GM12865 (cell line): ENCODE measurements around the gene TRPV5.
"Not testable (repeated sequence)": the region's sequence is repeated elsewhere in the genome, so short reads cannot be mapped to it uniquely, and the experiment has no call there.

Source experiments
- DNase-seq: peaks from one replicate; pipeline ENCODE4 v3.0.0; 2010; ENCODE audit warnings: low read depth
- H3K4me3 ChIP-seq: 2 replicates; pipeline ENCODE4 v1.5.1; 2011; ENCODE audit warnings: mild to moderate bottlenecking, low read depth, low read length, control low read depth
- TF ChIP-seq, protein P1 (sequence below): IDR thresholded peaks from 2 replicates; pipeline ENCODE4 v1.5.1; 2011; ENCODE audit warnings: low read length, control low read depth, low read depth, inconsistent platforms; ENCODE audit not compliant: insufficient read depth; ENCODE audit errors: missing control alignments

The TRPV5 gene

DNA sequence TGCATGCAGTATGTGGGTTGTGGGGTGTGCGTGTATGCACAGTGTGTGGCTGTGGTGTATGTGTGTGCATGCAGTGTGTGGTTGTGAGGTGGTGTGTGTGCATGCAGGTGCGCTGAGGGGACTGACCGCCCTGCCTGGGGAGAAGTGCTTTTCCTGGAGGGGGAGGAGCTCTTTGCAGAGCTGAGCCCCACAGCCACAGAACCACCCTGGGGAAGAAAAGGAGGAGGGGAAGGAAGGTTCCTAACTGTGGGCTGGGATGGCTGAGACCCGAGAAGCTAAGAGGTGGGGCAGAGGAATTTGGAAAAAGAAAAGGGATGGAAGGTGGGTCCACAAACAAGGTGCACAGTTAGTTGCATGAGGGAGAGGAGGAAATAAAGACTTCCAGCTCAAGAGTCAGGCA lies at the start of gene TRPV5:
Gene TRPV5 (minus strand): TSS at position 123 of the 400 bp plus-strand sequence. CDS start 287 bp downstream, outside the sequence.
- H3K4me3 ChIP-seq = no peak within 1 kb of the TSS
- DNase-seq = no peak
- TF ChIP-seq, protein P1, sequence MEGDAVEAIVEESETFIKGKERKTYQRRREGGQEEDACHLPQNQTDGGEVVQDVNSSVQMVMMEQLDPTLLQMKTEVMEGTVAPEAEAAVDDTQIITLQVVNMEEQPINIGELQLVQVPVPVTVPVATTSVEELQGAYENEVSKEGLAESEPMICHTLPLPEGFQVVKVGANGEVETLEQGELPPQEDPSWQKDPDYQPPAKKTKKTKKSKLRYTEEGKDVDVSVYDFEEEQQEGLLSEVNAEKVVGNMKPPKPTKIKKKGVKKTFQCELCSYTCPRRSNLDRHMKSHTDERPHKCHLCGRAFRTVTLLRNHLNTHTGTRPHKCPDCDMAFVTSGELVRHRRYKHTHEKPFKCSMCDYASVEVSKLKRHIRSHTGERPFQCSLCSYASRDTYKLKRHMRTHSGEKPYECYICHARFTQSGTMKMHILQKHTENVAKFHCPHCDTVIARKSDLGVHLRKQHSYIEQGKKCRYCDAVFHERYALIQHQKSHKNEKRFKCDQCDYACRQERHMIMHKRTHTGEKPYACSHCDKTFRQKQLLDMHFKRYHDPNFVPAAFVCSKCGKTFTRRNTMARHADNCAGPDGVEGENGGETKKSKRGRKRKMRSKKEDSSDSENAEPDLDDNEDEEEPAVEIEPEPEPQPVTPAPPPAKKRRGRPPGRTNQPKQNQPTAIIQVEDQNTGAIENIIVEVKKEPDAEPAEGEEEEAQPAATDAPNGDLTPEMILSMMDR = no peak

DNA sequence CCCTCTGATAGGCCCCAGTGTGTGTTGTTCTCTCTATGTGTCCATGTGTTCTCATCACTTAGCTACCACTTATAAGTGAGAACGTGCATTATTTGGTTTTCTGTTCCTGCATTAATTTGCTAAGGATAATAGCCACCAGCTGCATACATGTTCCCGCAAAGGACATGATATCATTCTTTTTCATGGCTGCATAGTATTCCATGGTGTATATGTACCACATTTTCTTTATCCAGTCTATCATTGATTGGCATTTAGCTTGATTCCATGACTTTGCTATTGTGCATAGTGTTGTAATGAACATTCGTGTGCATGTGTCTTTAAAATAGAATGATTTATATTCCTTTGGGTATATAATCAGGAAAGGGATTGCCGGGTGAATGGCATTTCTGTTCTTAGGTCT lies 44.9 kb upstream of the TRPV5 start:
- DNase-seq, H3K4me3 ChIP-seq: not testable (repeated sequence)

DNA sequence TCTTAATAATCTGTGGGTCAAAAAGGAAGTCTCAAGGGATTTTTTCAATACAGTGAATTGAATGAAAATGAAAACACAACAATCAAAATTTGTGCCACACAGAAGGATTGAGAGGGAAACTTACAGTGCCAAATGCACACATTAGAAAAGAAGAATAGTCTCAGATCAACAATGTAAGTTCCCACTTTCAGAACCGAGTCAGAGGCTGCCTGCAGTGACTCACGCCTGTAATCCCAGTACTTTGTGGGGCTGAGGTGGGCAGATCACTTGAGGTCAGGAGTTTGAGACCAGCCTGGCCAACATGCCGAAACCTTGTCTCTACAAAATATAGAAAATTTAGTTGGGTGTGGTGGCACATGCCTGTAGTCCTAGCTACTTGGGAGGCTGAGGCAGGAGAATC lies 41.1 kb upstream of the TRPV5 start:
- DNase-seq = no peak
- H3K4me3 ChIP-seq = no peak overlapping the region
- TF ChIP-seq, protein P1 = no peak

DNA sequence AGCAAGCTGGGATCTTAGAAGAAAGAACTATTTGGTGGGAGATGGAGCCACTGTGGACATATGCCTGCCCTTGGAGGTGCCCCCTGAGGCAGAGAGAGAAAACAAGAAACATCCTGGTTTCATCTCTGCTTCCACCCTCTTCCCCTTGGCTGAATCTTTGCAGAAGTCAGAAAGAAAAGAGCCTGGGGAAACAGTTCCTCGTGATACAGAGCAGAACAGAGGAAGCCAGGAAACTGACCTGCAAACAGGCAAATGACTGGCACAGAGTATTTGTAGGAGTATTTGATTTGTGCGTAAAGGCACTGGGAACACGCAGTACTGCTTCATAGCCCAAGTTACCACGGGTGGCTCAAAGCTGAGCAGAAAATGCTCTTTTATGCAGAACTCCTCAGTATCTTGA lies 35.6 kb upstream of the TRPV5 start:
- DNase-seq = no peak
- H3K4me3 ChIP-seq = no peak overlapping the region
- TF ChIP-seq, protein P1 = no peak

DNA sequence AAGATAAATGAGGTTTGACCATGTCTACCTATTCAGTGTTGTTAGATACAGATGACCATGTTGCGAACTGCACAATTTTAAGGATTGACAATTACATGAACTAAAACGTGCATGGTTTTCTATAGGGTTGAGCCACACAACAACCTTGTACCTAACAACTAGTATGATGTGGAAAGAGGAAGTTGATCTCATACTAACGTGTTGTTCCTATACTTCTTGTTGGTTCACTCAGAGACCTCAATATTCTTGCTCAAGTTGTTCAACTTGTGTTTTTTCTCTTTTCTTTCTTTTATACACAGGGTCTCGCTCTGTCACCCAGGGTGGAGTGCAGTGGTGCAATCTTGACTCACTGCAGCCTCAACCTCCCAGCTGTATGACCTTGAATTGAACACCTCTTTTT lies 34.7 kb upstream of the TRPV5 start:
- H3K4me3 ChIP-seq = no peak overlapping the region
- no peak for DNase-seq
- TF ChIP-seq, protein P1 = no peak

DNA sequence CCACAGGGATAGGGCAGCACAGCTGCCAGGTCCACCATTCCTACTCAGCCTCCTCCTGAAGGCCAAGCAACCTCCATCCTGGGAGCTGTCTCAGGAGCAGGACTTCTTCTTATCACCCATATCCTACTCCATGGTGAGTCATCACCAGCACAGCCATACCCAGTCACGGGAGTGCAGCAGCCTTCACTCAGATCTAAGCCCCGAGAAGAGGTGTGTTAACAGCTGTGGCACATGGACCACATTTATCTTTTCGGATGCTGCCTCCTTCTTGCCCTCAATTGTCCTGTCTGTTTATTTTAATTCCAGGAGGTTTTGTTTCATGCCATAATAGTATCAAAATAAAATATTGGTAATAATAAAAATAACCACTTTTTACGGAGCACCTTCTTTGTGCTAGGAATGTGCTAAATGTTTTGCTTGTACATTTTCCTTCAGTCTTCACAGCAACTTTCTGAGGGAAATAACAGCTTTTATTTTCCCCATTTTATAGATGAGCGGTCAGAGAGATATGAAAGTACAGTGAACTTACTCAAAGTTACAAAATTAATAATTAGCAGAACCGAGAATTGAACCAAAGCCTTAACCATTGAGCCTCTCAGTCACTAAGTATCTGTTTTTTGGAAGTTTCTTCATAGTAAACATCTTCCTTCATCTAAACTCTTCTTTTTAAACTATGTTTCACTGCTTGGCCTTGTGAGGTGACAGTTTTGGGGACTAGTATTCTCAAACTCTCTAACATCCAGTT lies 31.1 kb upstream of the TRPV5 start:
- TF ChIP-seq, protein P1 = no peak
- DNase-seq = no peak
- no peak overlapping the region for H3K4me3 ChIP-seq

DNA sequence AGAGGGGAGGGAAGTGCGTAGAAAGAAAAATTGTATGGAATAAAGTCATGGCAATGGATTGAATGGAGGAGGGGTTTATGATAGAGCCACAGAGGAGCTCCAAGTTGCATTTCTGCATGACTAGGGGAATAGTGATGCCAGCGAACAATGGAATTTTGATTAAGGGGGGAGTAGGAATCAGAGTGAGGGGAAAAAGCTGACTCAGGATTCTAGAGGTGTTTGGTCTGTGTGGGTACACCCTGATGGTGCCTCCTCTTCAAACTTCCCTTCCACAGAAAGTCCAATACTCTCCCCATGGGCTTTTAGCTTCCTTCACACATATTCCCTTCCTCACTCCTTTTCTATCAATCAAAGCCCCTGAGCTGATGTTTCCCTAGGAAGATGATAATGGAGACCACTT lies 30.4 kb upstream of the TRPV5 start:
- TF ChIP-seq, protein P1 = no peak
- no peak overlapping the region for H3K4me3 ChIP-seq
- no peak for DNase-seq
